SK-N-SH (cell line): ENCODE measurements around the gene KCNT1.

Experiments
- EP300 ChIP-seq, 2 experiments: IDR thresholded peaks; 2 replicates each; pipeline versions ENCODE4 v1.4.0 to v1.6.1; 2012; ENCODE audit warnings: borderline replicate concordance in 1 of 2, low read depth in 1 of 2, low read length in 1 of 2
- EZH2phosphoT487 ChIP-seq: fragments of 200-600 bp; sonication (generic); IDR thresholded peaks from 2 replicates; pipeline ENCODE4 v1.6.1; 2017; ENCODE audit warnings: low read depth, mixed run types, mild to moderate bottlenecking, antibody characterized with exemption, moderate library complexity, borderline replicate concordance
- GATA2 ChIP-seq: sonication (generic); formaldehyde crosslinking; IDR thresholded peaks from 2 replicates; pipeline ENCODE4 v1.5.0; 2020; ENCODE audit warnings: mild to moderate bottlenecking, missing genetic modification reagents
- NRF1 ChIP-seq: IDR thresholded peaks from 2 replicates; pipeline ENCODE4 v1.6.1; 2012; ENCODE audit warnings: low read depth, mild to moderate bottlenecking, low read length
- POLR2AphosphoS5 ChIP-seq: IDR thresholded peaks from 2 replicates; pipeline ENCODE4 v1.6.1; 2012; ENCODE audit warnings: low read depth, low read length
- RAD21 ChIP-seq: IDR thresholded peaks from 2 replicates; pipeline ENCODE4 v1.6.1; 2012; ENCODE audit warnings: mild to moderate bottlenecking, low read length
- SIN3A ChIP-seq: IDR thresholded peaks from 2 replicates; pipeline ENCODE4 v1.6.1; 2012; ENCODE audit warnings: low read depth, mild to moderate bottlenecking, low read length, moderate library complexity, borderline replicate concordance
- YY1 ChIP-seq: IDR thresholded peaks from 2 replicates; pipeline ENCODE4 v1.4.0; 2012; ENCODE audit warnings: low read depth, mild to moderate bottlenecking
- TF ChIP-seq, protein P1 (sequence below): fragments of 200-600 bp; sonication (generic); IDR thresholded peaks from 2 replicates; pipeline ENCODE4 v1.6.1; 2017; ENCODE audit warnings: antibody characterized with exemption, mild to moderate bottlenecking, moderate library complexity
- TF ChIP-seq, protein P2 (sequence below): IDR thresholded peaks from 2 replicates; pipeline ENCODE4 v1.6.1; 2012; ENCODE audit warnings: mild to moderate bottlenecking, low read depth, low read length, moderate library complexity

DNA sequence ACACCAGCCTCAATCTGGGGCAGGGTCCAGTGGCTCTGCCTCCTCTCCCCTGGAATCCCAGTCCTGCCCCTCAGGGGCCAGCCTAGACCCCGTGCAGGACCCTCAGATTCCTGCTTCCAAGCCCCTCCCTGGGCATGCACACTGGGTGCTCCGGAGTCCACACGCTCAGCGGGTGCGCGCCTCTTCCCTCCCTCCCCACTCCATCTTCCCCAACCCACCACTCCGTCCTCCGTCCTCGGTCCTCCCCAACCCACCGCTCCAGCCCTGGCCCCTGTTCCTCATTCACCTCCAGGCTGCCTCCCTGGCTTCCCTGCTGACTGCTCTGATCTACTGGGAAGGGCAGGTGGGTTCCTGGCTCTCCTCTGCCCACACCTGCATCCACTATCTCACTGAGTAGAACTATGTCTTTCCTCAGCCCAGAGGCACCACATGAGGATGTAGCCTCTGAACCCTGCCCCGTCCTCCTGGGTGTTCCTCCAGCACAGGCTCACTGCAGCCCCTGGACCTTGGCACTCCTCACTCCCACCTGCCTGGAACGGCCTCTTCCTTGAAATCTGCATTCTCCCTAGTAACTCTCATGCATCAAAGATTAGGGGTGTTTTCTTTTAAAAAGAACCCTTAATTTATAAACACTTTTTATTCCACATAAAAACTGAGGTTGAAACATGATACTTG is 112.6 kb downstream of the KCNT1 start:
- TF ChIP-seq, protein P1, sequence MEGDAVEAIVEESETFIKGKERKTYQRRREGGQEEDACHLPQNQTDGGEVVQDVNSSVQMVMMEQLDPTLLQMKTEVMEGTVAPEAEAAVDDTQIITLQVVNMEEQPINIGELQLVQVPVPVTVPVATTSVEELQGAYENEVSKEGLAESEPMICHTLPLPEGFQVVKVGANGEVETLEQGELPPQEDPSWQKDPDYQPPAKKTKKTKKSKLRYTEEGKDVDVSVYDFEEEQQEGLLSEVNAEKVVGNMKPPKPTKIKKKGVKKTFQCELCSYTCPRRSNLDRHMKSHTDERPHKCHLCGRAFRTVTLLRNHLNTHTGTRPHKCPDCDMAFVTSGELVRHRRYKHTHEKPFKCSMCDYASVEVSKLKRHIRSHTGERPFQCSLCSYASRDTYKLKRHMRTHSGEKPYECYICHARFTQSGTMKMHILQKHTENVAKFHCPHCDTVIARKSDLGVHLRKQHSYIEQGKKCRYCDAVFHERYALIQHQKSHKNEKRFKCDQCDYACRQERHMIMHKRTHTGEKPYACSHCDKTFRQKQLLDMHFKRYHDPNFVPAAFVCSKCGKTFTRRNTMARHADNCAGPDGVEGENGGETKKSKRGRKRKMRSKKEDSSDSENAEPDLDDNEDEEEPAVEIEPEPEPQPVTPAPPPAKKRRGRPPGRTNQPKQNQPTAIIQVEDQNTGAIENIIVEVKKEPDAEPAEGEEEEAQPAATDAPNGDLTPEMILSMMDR, result no peak
- TF ChIP-seq EZH2phosphoT487 (no peak), NRF1 (no peak), EP300 (IDR thresholded peaks at IDR 0.05; ENCODE audit: borderline replicate concordance in 1 of 2, low read depth in 1 of 2, low read length in 1 of 2) (no peak), SIN3A (no peak), YY1 (no peak), POLR2AphosphoS5 (no peak), RAD21 (no peak), GATA2 (CRISPR knock-in tag) (no peak)
- TF ChIP-seq, protein P2, sequence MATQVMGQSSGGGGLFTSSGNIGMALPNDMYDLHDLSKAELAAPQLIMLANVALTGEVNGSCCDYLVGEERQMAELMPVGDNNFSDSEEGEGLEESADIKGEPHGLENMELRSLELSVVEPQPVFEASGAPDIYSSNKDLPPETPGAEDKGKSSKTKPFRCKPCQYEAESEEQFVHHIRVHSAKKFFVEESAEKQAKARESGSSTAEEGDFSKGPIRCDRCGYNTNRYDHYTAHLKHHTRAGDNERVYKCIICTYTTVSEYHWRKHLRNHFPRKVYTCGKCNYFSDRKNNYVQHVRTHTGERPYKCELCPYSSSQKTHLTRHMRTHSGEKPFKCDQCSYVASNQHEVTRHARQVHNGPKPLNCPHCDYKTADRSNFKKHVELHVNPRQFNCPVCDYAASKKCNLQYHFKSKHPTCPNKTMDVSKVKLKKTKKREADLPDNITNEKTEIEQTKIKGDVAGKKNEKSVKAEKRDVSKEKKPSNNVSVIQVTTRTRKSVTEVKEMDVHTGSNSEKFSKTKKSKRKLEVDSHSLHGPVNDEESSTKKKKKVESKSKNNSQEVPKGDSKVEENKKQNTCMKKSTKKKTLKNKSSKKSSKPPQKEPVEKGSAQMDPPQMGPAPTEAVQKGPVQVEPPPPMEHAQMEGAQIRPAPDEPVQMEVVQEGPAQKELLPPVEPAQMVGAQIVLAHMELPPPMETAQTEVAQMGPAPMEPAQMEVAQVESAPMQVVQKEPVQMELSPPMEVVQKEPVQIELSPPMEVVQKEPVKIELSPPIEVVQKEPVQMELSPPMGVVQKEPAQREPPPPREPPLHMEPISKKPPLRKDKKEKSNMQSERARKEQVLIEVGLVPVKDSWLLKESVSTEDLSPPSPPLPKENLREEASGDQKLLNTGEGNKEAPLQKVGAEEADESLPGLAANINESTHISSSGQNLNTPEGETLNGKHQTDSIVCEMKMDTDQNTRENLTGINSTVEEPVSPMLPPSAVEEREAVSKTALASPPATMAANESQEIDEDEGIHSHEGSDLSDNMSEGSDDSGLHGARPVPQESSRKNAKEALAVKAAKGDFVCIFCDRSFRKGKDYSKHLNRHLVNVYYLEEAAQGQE, result no peak
